ENCODE measurements around the gene LSM12.
A peak's percentile ranks its signal among the peaks of the same experiment; 100 is the strongest.

The LSM12 gene

DNA sequence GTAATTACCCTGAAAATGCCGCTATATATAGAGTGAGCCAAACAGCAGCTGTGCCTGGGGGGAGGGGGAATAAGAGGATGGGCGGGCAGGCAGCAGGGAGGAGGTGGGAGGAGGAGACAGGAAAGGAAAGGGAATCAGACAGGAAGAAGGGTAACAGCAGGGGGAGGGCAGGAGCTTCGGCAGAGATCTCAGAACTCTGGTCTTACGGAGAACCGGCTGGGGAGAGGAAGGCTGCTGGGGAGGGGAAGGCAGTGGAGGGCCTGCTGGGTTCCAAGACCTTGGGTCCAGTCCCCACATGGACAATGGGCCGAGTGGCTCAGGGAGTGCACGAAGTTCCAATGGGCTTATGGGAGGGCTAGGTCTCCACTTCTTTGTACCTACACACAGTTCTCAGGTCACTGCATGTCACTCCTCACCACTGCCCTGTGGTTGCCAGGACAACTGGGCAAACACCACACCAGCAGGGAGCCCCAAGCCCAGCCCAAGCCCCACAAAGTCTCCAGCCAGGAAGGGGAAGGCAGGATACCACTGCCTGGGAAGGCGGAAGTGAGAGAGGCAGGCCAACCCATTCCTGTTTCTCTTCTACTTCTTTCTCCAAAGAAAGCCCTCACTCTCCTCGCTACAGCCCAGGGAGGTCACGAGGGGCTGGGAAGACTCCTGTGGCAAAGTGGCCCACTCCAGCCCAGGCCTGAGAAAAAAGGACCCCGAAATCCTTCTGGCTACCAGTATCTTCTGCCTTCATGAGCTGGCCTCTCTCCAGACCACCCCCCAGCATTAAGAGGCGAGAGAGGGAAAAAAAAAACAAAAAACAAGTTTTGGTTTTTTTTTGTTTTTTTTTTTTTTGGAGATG is 29.4 kb upstream of the LSM12 start:
- no peaks in the 10 kb centered on the region for H3K9me3 ChIP-seq (ENCODE audit: insufficient read depth, low read length, severe bottlenecking)
- no peak for TF ChIP-seq EZH2 (IDR thresholded peaks at IDR 0.05; ENCODE audit: borderline replicate concordance, low read depth, low read length, severe bottlenecking)
- TF ChIP-seq, protein P1, sequence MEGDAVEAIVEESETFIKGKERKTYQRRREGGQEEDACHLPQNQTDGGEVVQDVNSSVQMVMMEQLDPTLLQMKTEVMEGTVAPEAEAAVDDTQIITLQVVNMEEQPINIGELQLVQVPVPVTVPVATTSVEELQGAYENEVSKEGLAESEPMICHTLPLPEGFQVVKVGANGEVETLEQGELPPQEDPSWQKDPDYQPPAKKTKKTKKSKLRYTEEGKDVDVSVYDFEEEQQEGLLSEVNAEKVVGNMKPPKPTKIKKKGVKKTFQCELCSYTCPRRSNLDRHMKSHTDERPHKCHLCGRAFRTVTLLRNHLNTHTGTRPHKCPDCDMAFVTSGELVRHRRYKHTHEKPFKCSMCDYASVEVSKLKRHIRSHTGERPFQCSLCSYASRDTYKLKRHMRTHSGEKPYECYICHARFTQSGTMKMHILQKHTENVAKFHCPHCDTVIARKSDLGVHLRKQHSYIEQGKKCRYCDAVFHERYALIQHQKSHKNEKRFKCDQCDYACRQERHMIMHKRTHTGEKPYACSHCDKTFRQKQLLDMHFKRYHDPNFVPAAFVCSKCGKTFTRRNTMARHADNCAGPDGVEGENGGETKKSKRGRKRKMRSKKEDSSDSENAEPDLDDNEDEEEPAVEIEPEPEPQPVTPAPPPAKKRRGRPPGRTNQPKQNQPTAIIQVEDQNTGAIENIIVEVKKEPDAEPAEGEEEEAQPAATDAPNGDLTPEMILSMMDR (IDR thresholded peaks at IDR 0.05; ENCODE audit: borderline replicate concordance, extremely low read depth, low read length, poor library complexity, severe bottlenecking), result peak; percentile 31
- H3K27ac ChIP-seq (ENCODE audit: low read length), result peak overlapping the region; percentile 84
- H2AFZ ChIP-seq (ENCODE audit: low read depth, low read length), result peak overlapping the region; percentile 73
- peak overlapping the region; percentile 51 for H3K9ac ChIP-seq (ENCODE audit: low read depth, low read length)
- H3K4me2 ChIP-seq (ENCODE audit: insufficient read depth, low read length), result peak overlapping the region; percentile 68
- ATAC-seq (ENCODE audit: insufficient read depth, low read depth) (peak; percentile 86), DNase-seq (peak; percentile 85)
- no peaks in the 10 kb centered on the region for H3K79me2 ChIP-seq (ENCODE audit: insufficient read depth, low read length)
- no peaks in the 10 kb centered on the region for H3K27me3 ChIP-seq (ENCODE audit: insufficient read depth, low read length, poor library complexity)
- peaks cover 14% of the 10 kb centered on the region for H3K4me1 ChIP-seq (ENCODE audit: insufficient read depth, low read length)
- H3K4me3 ChIP-seq (ENCODE audit: low read depth in 1 of 2, low read length in 2 of 2), result peak overlapping the region in 1 of 2 experiments; percentile 52; a peak in 2 of 4 replicates
- no peaks in the 10 kb centered on the region for H3K36me3 ChIP-seq (ENCODE audit: insufficient read depth, low read length)
- H4K20me1 ChIP-seq (ENCODE audit: insufficient read depth, low read length), result no peaks in the 10 kb centered on the region

GRCh38 chr17:44095388-44095646 is 28.8 kb upstream of the LSM12 start:
- no peak for ATAC-seq (ENCODE audit: insufficient read depth, low read depth)
- Histone ChIP-seq H3K9me3 (ENCODE audit: insufficient read depth, low read length, severe bottlenecking) (no peaks in the 10 kb centered on the region), H3K4me3 (ENCODE audit: low read depth in 1 of 2, low read length in 2 of 2) (peak overlapping the region in 1 of 2 experiments; percentile 52; a peak in 2 of 4 replicates), H3K36me3 (ENCODE audit: insufficient read depth, low read length) (no peaks in the 10 kb centered on the region), H3K27me3 (ENCODE audit: insufficient read depth, low read length, poor library complexity) (no peaks in the 10 kb centered on the region), H3K4me1 (ENCODE audit: insufficient read depth, low read length) (peaks cover 14% of the 10 kb centered on the region), H3K4me2 (ENCODE audit: insufficient read depth, low read length) (peak overlapping the region; percentile 68), H4K20me1 (ENCODE audit: insufficient read depth, low read length) (no peaks in the 10 kb centered on the region), H3K27ac (ENCODE audit: low read length) (peak overlapping the region; percentile 74), H2AFZ (ENCODE audit: low read depth, low read length) (no peak overlapping the region), H3K79me2 (ENCODE audit: insufficient read depth, low read length) (no peaks in the 10 kb centered on the region), H3K9ac (ENCODE audit: low read depth, low read length) (peak overlapping the region; percentile 51; the same call in 1 of the 2 replicates)
- TF ChIP-seq, protein P1 (IDR thresholded peaks at IDR 0.05; ENCODE audit: borderline replicate concordance, extremely low read depth, low read length, poor library complexity, severe bottlenecking), result no peak
- no peak for TF ChIP-seq EZH2 (IDR thresholded peaks at IDR 0.05; ENCODE audit: borderline replicate concordance, low read depth, low read length, severe bottlenecking)
- no peak for DNase-seq

GRCh38 chr17:44094701-44095387 is 28.4 kb upstream of the LSM12 start:
- Histone ChIP-seq H3K9ac (ENCODE audit: low read depth, low read length) (peak overlapping the region; percentile 51; the same call in 1 of the 2 replicates), H3K4me2 (ENCODE audit: insufficient read depth, low read length) (peak overlapping the region; percentile 68)
- TF ChIP-seq, protein P1 (IDR thresholded peaks at IDR 0.05; ENCODE audit: borderline replicate concordance, extremely low read depth, low read length, poor library complexity, severe bottlenecking), result no peak

More at GRCh38 chr17:44094701-44095387, 28.4 kb upstream of the LSM12 start:
- Histone ChIP-seq H3K36me3 (ENCODE audit: insufficient read depth, low read length) (no peaks in the 10 kb centered on the region), H2AFZ (ENCODE audit: low read depth, low read length) (no peak overlapping the region), H3K79me2 (ENCODE audit: insufficient read depth, low read length) (no peaks in the 10 kb centered on the region), H4K20me1 (ENCODE audit: insufficient read depth, low read length) (no peaks in the 10 kb centered on the region), H3K27ac (ENCODE audit: low read length) (peak overlapping the region; percentile 74), H3K4me3 (ENCODE audit: low read depth in 1 of 2, low read length in 2 of 2) (peak overlapping the region in 1 of 2 experiments; percentile 52; a peak in 1 of 4 replicates), H3K4me1 (ENCODE audit: insufficient read depth, low read length) (peaks cover 14% of the 10 kb centered on the region), H3K9me3 (ENCODE audit: insufficient read depth, low read length, severe bottlenecking) (no peaks in the 10 kb centered on the region), H3K27me3 (ENCODE audit: insufficient read depth, low read length, poor library complexity) (no peaks in the 10 kb centered on the region)
- DNase-seq, result no peak
- ATAC-seq (ENCODE audit: insufficient read depth, low read depth), result no peak

All from DND-41 (cell line).